B cell (primary cell): ENCODE results near the gene MTHFD2L. TPM values are rescaled to one million over a fixed set of nuclear protein-coding genes. Genes with fewer than 3 reads are reported as not detected.

ENCODE experiments used
- ATAC-seq: fragments of 200-7000 bp; cut with Tn5 transposase; one replicate; pipeline ENCODE4 v1.10.0; 2021; ENCODE audit warnings: low read depth, mild to moderate bottlenecking, moderate number of reproducible peaks, moderate library complexity
- CTCF ChIA-PET: fragments of 350-600 bp; sonication (Branson Sonifier 250); formaldehyde crosslinking; loops from one replicate; lab custom pipeline; 2021; ENCODE audit warnings: antibody characterized with exemption, inconsistent platforms; lab: Charles Lee
- POLR2A ChIA-PET: fragments of 350-600 bp; sonication (Branson Sonifier 250); formaldehyde crosslinking; loops from one replicate; lab custom pipeline; 2021; ENCODE audit warnings: antibody characterized with exemption; lab: Charles Lee
- DNase-seq: peaks from one replicate; pipeline ENCODE4 v3.0.0; 2013
- H2AFZ ChIP-seq: 2 replicates; pipeline ENCODE4 v1.6.1; 2012; ENCODE audit warnings: mild to moderate bottlenecking, low read depth, low read length; ENCODE audit not compliant: insufficient read depth, poor library complexity, severe bottlenecking
- H3K27ac ChIP-seq, 2 donors: 1 replicate in 1 of 2; 2 replicates in 1 of 2; pipeline ENCODE4 v1.5.1; 2012 to 2013; ENCODE audit warnings: low read length in 2 of 2, mild to moderate bottlenecking in 2 of 2, moderate library complexity in 1 of 2
- H3K27me3 ChIP-seq, 4 experiments: fragments of 200-600 bp in 1 of 4; sonication (generic) in 1 of 4; replicated peaks in 1 of 4; 1 replicate in 2 of 4; 2 replicates in 2 of 4; pipeline versions ENCODE4 v1.6.1 to v1.7.0; 2013 to 2016; ENCODE audit warnings: low read length in 3 of 4, mild to moderate bottlenecking in 2 of 4, mixed read lengths in 1 of 4, moderate library complexity in 1 of 4; ENCODE audit not compliant: insufficient read depth in 4 of 4, control insufficient read depth in 3 of 4; ENCODE audit errors: control extremely low read depth in 1 of 4
- H3K36me3 ChIP-seq, 2 experiments: replicated peaks in 1 of 2; 1 replicate in 1 of 2; 2 replicates in 1 of 2; pipeline versions ENCODE4 v1.6.1 to v1.7.1; 2013; ENCODE audit warnings: low read length in 1 of 2; ENCODE audit not compliant: insufficient read depth in 2 of 2, control insufficient read depth in 1 of 2; ENCODE audit errors: control extremely low read depth in 1 of 2, extremely low read depth in 1 of 2
- H3K4me1 ChIP-seq, 2 donors: fragments of 200-600 bp in 1 of 2; sonication (generic) in 1 of 2; 1 replicate in 1 of 2; 2 replicates in 1 of 2; pipeline versions ENCODE4 v1.5.1 to v1.6.1; 2013 to 2017; ENCODE audit warnings: low read length in 2 of 2; ENCODE audit not compliant: control insufficient read depth in 2 of 2, insufficient read depth in 2 of 2
- H3K4me2 ChIP-seq: replicated peaks from 2 replicates; pipeline ENCODE3; 2012; ENCODE audit warnings: mild to moderate bottlenecking, low read depth, low read length; ENCODE audit not compliant: poor library complexity, severe bottlenecking
- H3K4me3 ChIP-seq, 5 experiments: fragments of 200-600 bp in 1 of 5; sonication (generic) in 1 of 5; 1 replicate in 3 of 5; 2 replicates in 2 of 5; pipeline versions ENCODE4 v1.5.1 to v1.7.0; 2011 to 2016; ENCODE audit warnings: low read length in 4 of 5, mild to moderate bottlenecking in 4 of 5, low read depth in 2 of 5, control low read depth in 1 of 5, moderate library complexity in 1 of 5; ENCODE audit not compliant: insufficient read depth in 1 of 5; ENCODE audit errors: control extremely low read depth in 1 of 5, extremely low read depth in 1 of 5
- H3K79me2 ChIP-seq: fragments of 200-600 bp; sonication (generic); one replicate; pipeline ENCODE4 v1.6.0; 2016; ENCODE audit warnings: low read length; ENCODE audit not compliant: control insufficient read depth, insufficient read depth
- H3K9ac ChIP-seq: fragments of 200-600 bp; sonication (generic); 2 replicates; pipeline ENCODE4 v1.6.1; 2017; ENCODE audit warnings: mild to moderate bottlenecking, low read length, moderate library complexity
- H3K9me3 ChIP-seq, 3 donors: one replicate each; pipeline versions ENCODE4 v1.6.1 to v1.7.1; 2013; ENCODE audit warnings: low read length in 2 of 3; ENCODE audit not compliant: control insufficient read depth in 2 of 3, insufficient read depth in 1 of 3; ENCODE audit errors: control extremely low read depth in 1 of 3
- H4K20me1 ChIP-seq: 2 replicates; pipeline ENCODE4 v1.6.0; 2012; ENCODE audit warnings: mild to moderate bottlenecking, low read length; ENCODE audit not compliant: insufficient read depth, control insufficient read depth, poor library complexity, severe bottlenecking
- H3K27ac Mint-ChIP-seq: one replicate; pipeline ENCODE4 v1.8.0; 2021; ENCODE audit warnings: mixed read lengths
- H3K27me3 Mint-ChIP-seq: one replicate; pipeline ENCODE4 v1.8.0; 2021; ENCODE audit warnings: mixed read lengths
- H3K4me1 Mint-ChIP-seq: one replicate; pipeline ENCODE4 v1.8.0; 2021; ENCODE audit warnings: mixed read lengths
- H3K4me3 Mint-ChIP-seq: one replicate; pipeline ENCODE4 v1.8.0; 2021; ENCODE audit warnings: mixed read lengths
- H3K9me3 Mint-ChIP-seq: one replicate; pipeline ENCODE4 v1.8.0; 2022; ENCODE audit warnings: mixed read lengths; ENCODE audit not compliant: insufficient read depth
- CTCF ChIP-seq: fragments of 200-600 bp; IDR thresholded peaks from one replicate; pipeline ENCODE4 v1.8.0; 2022; ENCODE audit warnings: antibody characterized with exemption, mild to moderate bottlenecking
- EZH2 ChIP-seq: IDR thresholded peaks from 2 replicates; pipeline ENCODE4 v1.6.1; 2012; ENCODE audit warnings: borderline replicate concordance, low read depth, mild to moderate bottlenecking, moderate library complexity, low read length; ENCODE audit not compliant: insufficient read depth, poor library complexity, severe bottlenecking
- intact Hi-C: fragments of 100-400 bp; cut with micrococcal nuclease; formaldehyde crosslinking; loops from one replicate; pipeline ENCODE4 v1.10.0; 2022
- polyA plus RNA-seq: library from polyadenylated mRNA; depleted of rRNA; stranded (reverse); fragments of >200 nt; gene quantifications from 2 replicates; pipeline ENCODE4 v1.2.3, GENCODE V29; 2012
- total RNA-seq, 2 donors: library from RNA; stranded (reverse); fragments of 120-200 nt in 1 of 2; gene quantifications; 1 replicate in 1 of 2; 2 replicates in 1 of 2; pipeline versions ENCODE4 v1.2.3 to v1.2.4, GENCODE V29; 2013 to 2022

Gene MTHFD2L
- total and polyA plus RNA-seq, 2 donors (not counting 1 experiment from before 2014, with no cell fraction given), result 5.5 to 12.6 TPM

GRCh38 chr4:74263551-74263950 lies 105.6 kb downstream of the MTHFD2L start:
- no peak overlapping the region for H3K4me2 ChIP-seq
- no peak overlapping the region for H3K9ac ChIP-seq
- intact Hi-C loops, result no loop called here

GRCh38 chr4:74266081-74266480 lies 108.2 kb downstream of the MTHFD2L start:
- intact Hi-C loops, result no loop called here
- Histone ChIP-seq H4K20me1 (no peaks in the 10 kb centered on the region), H3K27ac (no peak overlapping the region), H3K4me2 (no peak overlapping the region), H3K36me3 (no peaks in the 10 kb centered on the region), H3K4me3 (no peak overlapping the region), H3K27me3 (no peaks in the 10 kb centered on the region), H3K79me2 (no peaks in the 10 kb centered on the region), H2AFZ (no peak overlapping the region), H3K9ac (no peak overlapping the region), H3K9me3 (no peaks in the 10 kb centered on the region), H3K4me1 (no peaks in the 10 kb centered on the region)
- Mint-ChIP-seq H3K27ac (no peak overlapping the region), H3K4me3 (no peak overlapping the region), H3K27me3 (no peaks in the 10 kb centered on the region), H3K9me3 (no peaks in the 10 kb centered on the region), H3K4me1 (no peaks in the 10 kb centered on the region)
- ATAC-seq (no peak), DNase-seq (no peak)
- CTCF ChIA-PET, result interaction anchor here (0.7 to 1.0 kb wide), 2 partner anchors 11 to 36 kb away, joined by 3 read pairs; no protein-coding TSS in a partner anchor
- POLR2A ChIA-PET, result no interaction called here
- TF ChIP-seq EZH2, result no peak
- no peak for TF ChIP-seq CTCF

More at GRCh38 chr4:74263551-74263950, 105.6 kb downstream of the MTHFD2L start:
- Mint-ChIP-seq H3K27ac (no peak overlapping the region), H3K27me3 (no peaks in the 10 kb centered on the region), H3K4me3 (no peak overlapping the region), H3K9me3 (no peaks in the 10 kb centered on the region), H3K4me1 (no peaks in the 10 kb centered on the region)
- Histone ChIP-seq H3K79me2 (no peaks in the 10 kb centered on the region), H4K20me1 (no peaks in the 10 kb centered on the region), H2AFZ (no peak overlapping the region), H3K9me3 (no peaks in the 10 kb centered on the region), H3K36me3 (no peaks in the 10 kb centered on the region), H3K4me3 (no peak overlapping the region), H3K27ac (no peak overlapping the region), H3K4me1 (no peaks in the 10 kb centered on the region), H3K27me3 (no peaks in the 10 kb centered on the region)
- ATAC-seq (no peak), DNase-seq (no peak)
- CTCF ChIA-PET, result no interaction called here
- POLR2A ChIA-PET, result no interaction called here
- TF ChIP-seq CTCF (no peak), EZH2 (no peak)
